HepG2 (cell line): ENCODE data around the gene MYLK.

ENCODE experiments used
- BRCA1 ChIP-seq: sonication (generic); formaldehyde crosslinking; IDR thresholded peaks from 2 replicates; pipeline ENCODE4 v1.4.0; 2020; ENCODE audit warnings: missing genetic modification reagents
- CREB1 ChIP-seq, 2 experiments: fragments of 450-650 bp in 1 of 2; IDR thresholded peaks; 2 replicates each; pipeline ENCODE4 v1.6.1; 2016 to 2017; ENCODE audit warnings: control low read depth in 1 of 2, mild to moderate bottlenecking in 1 of 2, missing compliant biosample characterization in 1 of 2, missing genetic modification characterization in 1 of 2
- NBN ChIP-seq: fragments of 450-650 bp; conservative IDR thresholded peaks from 2 replicates; pipeline ENCODE4 v1.6.1; 2017
- POLR2A ChIP-seq, 2 experiments: IDR thresholded peaks; 2 replicates each; pipeline ENCODE4 v1.6.1; 2011; ENCODE audit warnings: low read depth in 2 of 2, low read length in 2 of 2, mild to moderate bottlenecking in 1 of 2, moderate library complexity in 1 of 2; ENCODE audit not compliant: insufficient read depth in 1 of 2
- POLR2AphosphoS5 ChIP-seq: IDR thresholded peaks from 2 replicates; pipeline ENCODE4 v1.6.1; 2012; ENCODE audit warnings: low read depth, low read length
- RAD21 ChIP-seq: fragments of 450-650 bp; formaldehyde crosslinking; IDR thresholded peaks from 2 replicates; pipeline ENCODE4 v1.5.0; 2020; ENCODE audit warnings: mild to moderate bottlenecking
- TF ChIP-seq, protein P1 (sequence below): sonication (generic); formaldehyde crosslinking; IDR thresholded peaks from 2 replicates; pipeline ENCODE4 v1.5.0; 2020; ENCODE audit warnings: mild to moderate bottlenecking, missing genetic modification reagents, moderate library complexity
- TF ChIP-seq, protein P2 (sequence below): sonication (generic); formaldehyde crosslinking; IDR thresholded peaks from 2 replicates; pipeline ENCODE4 v1.4.0; 2020; ENCODE audit warnings: mild to moderate bottlenecking, missing genetic modification reagents

DNA sequence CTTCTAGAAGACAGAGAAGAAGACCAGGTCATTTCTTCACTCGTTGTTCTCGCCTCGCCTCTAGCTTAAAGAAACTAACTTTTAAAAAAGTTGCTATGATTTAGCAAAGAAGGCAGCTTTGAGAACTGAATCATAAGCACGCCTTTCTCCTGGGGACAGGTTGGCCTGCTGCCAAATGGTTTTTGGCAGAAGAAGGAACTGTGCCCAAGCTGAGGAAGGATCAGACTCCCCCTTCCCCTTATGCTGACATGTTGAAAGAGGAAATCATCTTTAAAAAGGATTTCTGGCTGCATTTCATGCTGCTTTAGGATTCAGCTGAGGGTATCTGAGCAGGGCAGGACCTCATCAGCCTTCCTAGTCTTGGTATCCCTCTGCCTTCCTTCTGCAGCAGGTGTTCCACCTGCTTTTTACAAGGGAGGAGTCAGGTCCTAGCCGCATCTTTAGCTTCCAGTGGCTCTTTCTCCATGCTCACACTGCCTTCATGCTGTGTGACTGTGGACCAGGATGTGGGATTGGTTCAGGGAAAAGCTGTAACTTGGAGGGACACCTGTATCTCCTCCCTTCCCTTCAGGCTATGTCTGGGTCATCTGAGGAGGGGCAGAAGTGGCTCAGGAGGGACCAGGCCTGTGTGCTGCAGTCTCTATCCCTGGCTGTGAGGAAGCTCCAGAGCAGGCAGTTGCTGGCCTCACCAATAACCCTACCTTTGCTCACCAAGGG, 265.2 kb downstream of the MYLK start:
- TF ChIP-seq CREB1 (IDR thresholded peaks at IDR 0.05): no peak
- TF ChIP-seq CREB1 (CRISPR knock-in tag; IDR thresholded peaks at IDR 0.05): no peak
- no peak for TF ChIP-seq POLR2AphosphoS5
- TF ChIP-seq POLR2A (IDR thresholded peaks at IDR 0.05; ENCODE audit: insufficient read depth in 1 of 2, low read depth in 2 of 2, low read length in 2 of 2): no peak
- TF ChIP-seq RAD21 (CRISPR knock-in tag): no peak
- no peak for TF ChIP-seq BRCA1 (CRISPR knock-in tag)
- TF ChIP-seq, protein P1, sequence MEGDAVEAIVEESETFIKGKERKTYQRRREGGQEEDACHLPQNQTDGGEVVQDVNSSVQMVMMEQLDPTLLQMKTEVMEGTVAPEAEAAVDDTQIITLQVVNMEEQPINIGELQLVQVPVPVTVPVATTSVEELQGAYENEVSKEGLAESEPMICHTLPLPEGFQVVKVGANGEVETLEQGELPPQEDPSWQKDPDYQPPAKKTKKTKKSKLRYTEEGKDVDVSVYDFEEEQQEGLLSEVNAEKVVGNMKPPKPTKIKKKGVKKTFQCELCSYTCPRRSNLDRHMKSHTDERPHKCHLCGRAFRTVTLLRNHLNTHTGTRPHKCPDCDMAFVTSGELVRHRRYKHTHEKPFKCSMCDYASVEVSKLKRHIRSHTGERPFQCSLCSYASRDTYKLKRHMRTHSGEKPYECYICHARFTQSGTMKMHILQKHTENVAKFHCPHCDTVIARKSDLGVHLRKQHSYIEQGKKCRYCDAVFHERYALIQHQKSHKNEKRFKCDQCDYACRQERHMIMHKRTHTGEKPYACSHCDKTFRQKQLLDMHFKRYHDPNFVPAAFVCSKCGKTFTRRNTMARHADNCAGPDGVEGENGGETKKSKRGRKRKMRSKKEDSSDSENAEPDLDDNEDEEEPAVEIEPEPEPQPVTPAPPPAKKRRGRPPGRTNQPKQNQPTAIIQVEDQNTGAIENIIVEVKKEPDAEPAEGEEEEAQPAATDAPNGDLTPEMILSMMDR (CRISPR knock-in tag): no peak
- TF ChIP-seq, protein P2, sequence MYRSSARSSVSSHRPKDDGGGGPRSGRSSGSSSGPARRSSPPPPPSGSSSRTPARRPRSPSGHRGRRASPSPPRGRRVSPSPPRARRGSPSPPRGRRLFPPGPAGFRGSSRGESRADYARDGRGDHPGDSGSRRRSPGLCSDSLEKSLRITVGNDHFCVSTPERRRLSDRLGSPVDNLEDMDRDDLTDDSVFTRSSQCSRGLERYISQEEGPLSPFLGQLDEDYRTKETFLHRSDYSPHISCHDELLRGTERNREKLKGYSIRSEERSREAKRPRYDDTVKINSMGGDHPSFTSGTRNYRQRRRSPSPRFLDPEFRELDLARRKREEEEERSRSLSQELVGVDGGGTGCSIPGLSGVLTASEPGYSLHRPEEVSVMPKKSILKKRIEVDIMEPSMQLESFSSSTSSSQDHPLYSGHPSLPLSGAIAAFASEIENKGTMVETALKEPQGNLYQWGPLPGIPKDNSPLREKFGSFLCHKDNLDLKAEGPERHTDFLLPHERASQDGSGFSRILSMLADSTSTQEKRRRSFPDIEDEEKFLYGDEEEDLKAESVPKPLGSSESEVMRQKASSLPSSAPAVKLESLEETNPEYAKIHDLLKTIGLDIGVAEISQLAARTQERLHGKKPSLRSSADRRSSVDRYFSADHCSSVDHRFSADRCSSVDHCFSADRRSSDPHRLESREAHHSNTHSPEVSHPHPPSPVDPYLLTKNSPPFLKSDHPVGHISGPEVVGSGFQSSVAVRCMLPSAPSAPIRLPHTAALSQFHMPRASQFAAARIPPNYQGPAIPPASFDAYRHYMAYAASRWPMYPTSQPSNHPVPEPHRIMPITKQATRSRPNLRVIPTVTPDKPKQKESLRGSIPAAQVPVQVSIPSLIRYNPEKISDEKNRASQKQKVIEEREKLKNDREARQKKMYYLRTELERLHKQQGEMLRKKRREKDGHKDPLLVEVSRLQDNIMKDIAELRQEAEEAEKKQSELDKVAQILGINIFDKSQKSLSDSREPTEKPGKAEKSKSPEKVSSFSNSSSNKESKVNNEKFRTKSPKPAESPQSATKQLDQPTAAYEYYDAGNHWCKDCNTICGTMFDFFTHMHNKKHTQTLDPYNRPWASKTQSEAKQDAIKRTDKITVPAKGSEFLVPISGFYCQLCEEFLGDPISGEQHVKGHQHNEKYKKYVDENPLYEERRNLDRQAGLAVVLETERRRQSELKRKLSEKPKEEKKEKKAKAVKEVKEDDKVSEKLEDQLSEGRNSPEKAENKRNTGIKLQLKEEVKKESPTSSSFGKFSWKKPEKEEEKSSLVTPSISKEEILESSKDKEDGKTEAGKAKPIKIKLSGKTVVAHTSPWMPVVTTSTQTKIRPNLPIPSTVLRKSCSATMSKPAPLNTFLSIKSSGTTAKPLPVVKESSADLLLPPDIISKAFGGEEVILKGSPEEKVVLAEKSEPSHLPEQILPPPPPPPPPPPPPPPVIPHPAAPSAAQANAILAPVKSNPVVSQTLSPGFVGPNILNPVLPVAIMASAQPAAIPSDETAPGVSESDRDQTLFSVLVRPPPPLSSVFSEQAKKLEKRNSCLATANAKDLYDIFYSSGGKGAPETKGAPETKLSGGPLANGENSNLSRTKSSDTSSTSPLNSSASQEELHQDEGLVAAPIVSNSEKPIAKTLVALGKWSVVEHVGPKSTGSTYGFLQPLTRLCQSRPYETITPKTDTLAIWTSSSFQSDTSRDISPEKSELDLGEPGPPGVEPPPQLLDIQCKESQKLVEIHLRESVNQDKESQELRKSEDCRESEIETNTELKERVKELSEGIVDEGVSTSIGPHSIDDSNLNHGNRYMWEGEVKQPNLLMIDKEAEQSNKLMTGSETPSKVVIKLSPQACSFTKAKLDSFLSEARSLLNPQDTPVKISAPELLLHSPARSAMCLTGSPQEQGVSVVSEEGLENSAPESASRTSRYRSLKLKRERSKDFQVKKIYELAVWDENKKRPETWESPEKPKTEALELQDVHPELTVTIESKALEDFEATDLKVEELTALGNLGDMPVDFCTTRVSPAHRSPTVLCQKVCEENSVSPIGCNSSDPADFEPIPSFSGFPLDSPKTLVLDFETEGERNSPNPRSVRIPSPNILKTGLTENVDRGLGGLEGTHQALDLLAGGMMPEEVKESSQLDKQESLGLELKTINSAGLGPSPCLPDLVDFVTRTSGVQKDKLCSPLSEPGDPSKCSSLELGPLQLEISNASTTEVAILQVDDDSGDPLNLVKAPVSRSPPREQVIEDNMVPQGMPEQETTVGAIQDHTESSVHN (CRISPR knock-in tag): no peak
- no peak for TF ChIP-seq NBN
